HG02884 (cell line): ENCODE measurements around the gene KRTAP12-4.
"Not testable (repeated sequence)": the region's sequence is repeated elsewhere in the genome, so short reads cannot be mapped to it uniquely, and the experiment has no call there.

Experiments
- ATAC-seq: cut with Tn5 transposase; IDR thresholded peaks from one replicate; pipeline ENCODE4 v1.9.1; 2021; ENCODE audit warnings: mild to moderate bottlenecking, moderate library complexity; ENCODE audit not compliant: unreplicated experiment

Gene KRTAP12-4

DNA sequence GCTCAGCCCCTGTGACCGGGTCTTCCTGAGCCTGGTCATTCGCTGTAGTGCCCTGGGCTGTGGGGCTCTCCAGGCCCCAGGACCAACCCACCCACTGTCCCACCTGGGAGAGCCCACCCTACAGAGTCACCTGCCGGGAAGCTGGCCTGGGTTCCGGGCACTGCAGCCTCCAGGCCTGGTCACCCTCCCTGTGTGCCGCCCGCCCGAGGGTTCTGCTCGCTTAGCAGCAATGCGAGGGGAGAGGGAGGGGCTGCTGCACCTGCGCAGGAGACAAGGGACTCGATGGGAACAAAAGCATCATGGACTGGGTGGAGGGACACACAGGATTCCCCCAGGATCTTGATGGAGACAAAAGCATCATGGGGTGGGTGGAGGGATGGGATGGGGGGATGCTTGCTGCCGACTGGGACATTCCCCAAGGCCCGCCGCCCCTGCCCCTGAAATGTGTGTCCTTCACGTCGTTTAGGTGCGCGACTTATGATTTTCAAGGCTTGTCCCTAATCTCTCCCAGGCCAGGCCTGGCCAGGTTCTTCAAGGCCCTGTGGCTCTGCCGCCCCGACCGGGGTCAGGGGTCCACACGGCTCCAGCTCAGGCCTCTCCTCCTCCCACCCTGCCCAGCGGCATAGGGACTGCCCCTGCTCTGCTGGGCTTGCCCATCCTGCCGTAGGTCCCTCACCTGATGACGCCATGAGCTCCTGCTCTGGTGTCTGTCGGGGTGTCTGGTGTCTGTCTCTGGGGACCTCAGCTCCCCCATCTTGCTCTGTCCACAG lies 40.9 kb downstream of the KRTAP12-4 start:
- no peak for ATAC-seq

DNA sequence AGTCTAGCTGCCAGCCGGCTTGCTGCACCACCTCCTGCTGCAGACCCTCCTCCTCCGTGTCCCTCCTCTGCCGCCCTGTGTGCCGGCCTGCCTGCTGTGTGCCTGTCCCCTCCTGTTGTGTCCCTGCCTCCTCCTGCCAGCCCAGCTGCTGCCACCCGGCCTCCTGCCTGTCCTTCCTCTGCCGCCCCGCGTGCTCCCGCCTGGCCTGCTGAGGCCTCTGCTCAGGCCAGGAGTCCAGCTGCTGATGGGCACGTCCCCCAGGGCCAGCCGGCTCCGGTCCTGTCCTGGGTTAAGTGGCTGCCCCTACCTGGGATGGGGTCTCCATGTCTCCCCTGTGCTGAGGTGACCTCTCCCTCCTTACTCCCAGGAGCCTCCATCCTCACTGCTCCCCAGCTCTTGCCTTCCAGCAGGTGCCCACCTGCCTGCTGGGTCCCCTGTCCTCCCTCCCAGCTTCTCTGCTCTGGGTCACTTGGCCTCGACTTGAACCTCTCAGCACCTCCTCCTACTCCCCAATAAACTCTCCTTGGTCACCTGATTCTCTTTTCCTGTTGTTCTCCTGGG lies 41.7 kb downstream of the KRTAP12-4 start:
- ATAC-seq, result no peak

DNA sequence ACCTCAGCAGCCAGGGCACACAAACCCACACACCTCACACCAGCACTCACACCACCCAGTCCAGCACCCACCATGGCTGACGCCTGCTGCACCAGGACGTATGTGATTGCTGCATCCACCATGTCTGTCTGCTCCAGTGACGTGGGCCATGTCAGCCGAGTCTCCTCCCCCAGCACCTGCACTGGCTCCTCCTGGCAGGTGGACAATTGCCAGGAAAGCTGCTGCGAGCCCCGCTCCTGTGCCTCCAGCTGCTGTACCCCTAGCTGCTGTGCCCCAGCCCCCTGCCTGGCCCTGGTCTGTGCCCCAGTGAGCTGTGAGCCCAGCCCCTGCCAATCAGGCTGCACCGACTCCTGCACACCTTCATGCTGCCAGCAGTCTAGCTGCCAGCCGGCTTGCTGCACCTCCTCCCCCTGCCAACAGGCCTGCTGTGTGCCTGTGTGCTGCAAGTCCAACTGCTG lies 42.4 kb downstream of the KRTAP12-4 start, which contains the start of gene KRTAP10-8:
Gene KRTAP10-8, plus strand, starts transcription at position 51 of the 458 bp plus-strand sequence. Its CDS starts 22 bp downstream, at position 73.
- ATAC-seq, result no peak

DNA sequence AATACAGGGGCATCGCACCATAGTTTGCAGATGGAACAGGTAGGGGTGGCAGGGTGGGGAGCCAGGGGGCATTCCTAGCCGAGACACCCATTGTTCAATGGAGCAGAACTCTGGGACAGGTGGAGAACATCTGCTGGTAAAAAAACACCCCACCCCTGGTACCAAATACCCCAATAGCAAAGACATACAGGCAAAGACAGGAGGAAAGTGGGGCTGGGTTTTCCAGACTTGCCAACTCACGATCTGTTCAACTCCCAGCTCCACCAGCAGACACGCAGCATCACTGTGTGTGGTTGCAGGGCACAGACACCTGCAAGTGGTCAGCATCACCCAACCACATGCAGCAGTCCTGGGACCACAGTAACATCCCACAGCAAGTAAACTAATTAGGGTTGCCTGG lies 42.9 kb downstream of the KRTAP12-4 start:
- ATAC-seq, result no peak

DNA sequence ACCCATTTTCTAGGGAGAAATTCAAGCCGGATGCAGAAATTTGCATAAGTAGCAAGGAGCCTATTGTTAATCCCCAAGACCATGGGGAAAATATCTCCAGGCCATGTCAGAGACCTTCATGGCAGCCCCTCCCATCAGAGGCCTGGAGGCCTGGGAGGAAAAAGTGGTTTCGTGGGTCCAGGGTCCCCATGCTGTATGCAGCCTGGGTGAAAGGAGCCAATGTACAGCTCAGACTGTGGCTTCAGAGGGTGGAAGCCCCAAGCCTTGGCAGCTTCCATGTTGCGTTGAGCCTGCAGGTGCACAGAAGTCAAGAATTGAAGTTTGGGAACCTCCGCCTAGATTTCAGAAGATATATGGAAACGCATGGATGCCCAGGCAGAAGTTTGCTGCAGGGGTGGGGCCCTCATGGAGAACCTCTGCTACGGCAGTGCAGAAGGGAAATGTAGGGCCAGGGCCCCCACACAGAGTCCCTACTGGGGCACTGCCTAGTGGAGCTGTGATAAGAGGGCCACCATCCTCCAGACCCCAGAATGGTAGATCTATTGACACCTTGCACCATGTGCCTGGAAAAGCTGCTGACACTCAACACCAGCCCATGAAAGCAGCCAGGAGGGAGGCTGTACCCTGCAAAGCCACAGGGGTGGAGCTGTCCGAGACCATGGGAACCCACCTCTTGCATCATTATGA lies 44.2 kb downstream of the KRTAP12-4 start:
- ATAC-seq, result not testable (repeated sequence)

DNA sequence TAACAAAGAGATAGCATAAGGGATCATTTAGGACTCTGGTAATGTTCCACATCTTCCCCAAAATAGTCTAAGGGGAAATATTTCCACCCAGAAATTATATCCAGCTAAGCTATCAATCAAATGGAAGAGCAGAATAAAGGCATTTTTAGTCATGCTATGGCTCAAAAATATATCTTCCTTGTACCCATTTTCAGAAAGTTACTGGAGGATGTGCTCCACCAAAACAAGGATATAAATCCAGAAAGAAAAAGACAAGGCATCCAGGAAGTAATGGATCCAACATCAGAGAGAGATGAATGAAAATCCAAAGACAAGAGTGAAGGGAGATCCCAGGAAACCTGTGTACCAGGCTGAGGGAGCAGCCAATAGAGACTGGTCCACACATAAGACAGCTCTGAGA lies 45.3 kb downstream of the KRTAP12-4 start:
- no peak for ATAC-seq

DNA sequence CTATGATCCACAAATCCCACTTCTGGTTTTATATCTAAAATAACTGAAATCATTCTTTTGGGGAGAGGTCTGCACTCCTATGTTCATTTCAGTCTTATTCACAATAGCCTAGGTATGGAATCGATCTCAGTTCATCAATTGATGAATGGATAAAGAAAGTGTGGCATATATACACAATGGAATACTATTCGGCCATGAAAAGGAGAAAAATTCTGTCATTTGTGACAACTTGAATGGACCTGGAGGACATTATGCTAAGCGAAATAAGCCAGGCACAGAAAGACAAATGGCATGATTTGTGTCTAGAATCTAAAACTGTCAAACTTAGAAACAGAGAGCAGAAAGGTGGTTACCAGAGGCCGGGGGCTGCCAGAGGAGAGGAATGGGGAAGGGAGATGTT lies 48.0 kb downstream of the KRTAP12-4 start:
- no peak for ATAC-seq
